SK-N-SH (cell line): Measurements from ENCODE around the gene TFAP2D.

Source experiments
- CTCF ChIP-seq: fragments of 200-600 bp; sonication (generic); IDR thresholded peaks from 2 replicates; pipeline ENCODE4 v1.6.1; 2017; ENCODE audit warnings: antibody characterized with exemption, mild to moderate bottlenecking, moderate library complexity
- ELF1 ChIP-seq: IDR thresholded peaks from 2 replicates; pipeline ENCODE4 v1.4.0; 2012
- EP300 ChIP-seq, 2 experiments: IDR thresholded peaks; 2 replicates each; pipeline versions ENCODE4 v1.4.0 to v1.6.1; 2012; ENCODE audit warnings: borderline replicate concordance in 1 of 2, low read depth in 1 of 2, low read length in 1 of 2
- EZH2phosphoT487 ChIP-seq: fragments of 200-600 bp; sonication (generic); IDR thresholded peaks from 2 replicates; pipeline ENCODE4 v1.6.1; 2017; ENCODE audit warnings: low read depth, mixed run types, mild to moderate bottlenecking, antibody characterized with exemption, moderate library complexity, borderline replicate concordance
- JUND ChIP-seq: IDR thresholded peaks from 2 replicates; pipeline ENCODE4 v1.4.0; 2012
- NFIC ChIP-seq: IDR thresholded peaks from 2 replicates; pipeline ENCODE4 v1.4.0; 2012; ENCODE audit warnings: borderline replicate concordance
- NRF1 ChIP-seq: IDR thresholded peaks from 2 replicates; pipeline ENCODE4 v1.6.1; 2012; ENCODE audit warnings: low read depth, mild to moderate bottlenecking, low read length
- POLR2AphosphoS5 ChIP-seq: IDR thresholded peaks from 2 replicates; pipeline ENCODE4 v1.6.1; 2012; ENCODE audit warnings: low read depth, low read length
- RAD21 ChIP-seq: IDR thresholded peaks from 2 replicates; pipeline ENCODE4 v1.6.1; 2012; ENCODE audit warnings: mild to moderate bottlenecking, low read length
- RCOR1 ChIP-seq: fragments of 150-350 bp; IDR thresholded peaks from 2 replicates; pipeline ENCODE4 v1.6.1; 2017; ENCODE audit warnings: antibody characterized with exemption, low read length
- SMC3 ChIP-seq: IDR thresholded peaks from 2 replicates; pipeline ENCODE4 v1.6.1; 2012; ENCODE audit warnings: low read depth, low read length, improper control_type of control experiment
- YY1 ChIP-seq: IDR thresholded peaks from 2 replicates; pipeline ENCODE4 v1.4.0; 2012; ENCODE audit warnings: low read depth, mild to moderate bottlenecking
- ZBTB33 ChIP-seq: IDR thresholded peaks from 2 replicates; pipeline ENCODE4 v1.4.0; 2012; ENCODE audit warnings: low read depth, borderline replicate concordance

GRCh38 chr6:50804283-50804682 is 91.0 kb downstream of the TFAP2D start:
- TF ChIP-seq EZH2phosphoT487 (no peak), CTCF (no peak), POLR2AphosphoS5 (no peak), JUND (no peak), EP300 (IDR thresholded peaks at IDR 0.05; ENCODE audit: borderline replicate concordance in 1 of 2, low read depth in 1 of 2, low read length in 1 of 2) (no peak), RAD21 (no peak), SMC3 (no peak), NFIC (no peak), NRF1 (no peak), RCOR1 (no peak), YY1 (no peak), ELF1 (no peak), ZBTB33 (no peak)
